A549 (cell line): ENCODE data around the gene COASY. TPM values are rescaled to one million over a fixed set of nuclear protein-coding genes. Genes with fewer than 3 reads are reported as not detected.

Source experiments
- ATAC-seq, 2 experiments: fragments of 200-7000 bp in 1 of 2; fragments of >200 bp in 1 of 2; cut with Nextera tagmentation in 1 of 2; cut with Tn5 transposase in 1 of 2; 3 replicates each; pipeline versions ENCODE4 v1.8.0 to v1.9.1; 2018 to 2020; ENCODE audit warnings: mild to moderate bottlenecking in 1 of 2, moderate library complexity in 1 of 2
- CTCF ChIA-PET: fragments of 300-600 bp; sonication (Branson Sonifier 250); formaldehyde crosslinking; extraction: SDS; loops from one replicate; lab custom pipeline; 2021; ENCODE audit warnings: antibody characterized with exemption, inconsistent platforms; lab: Yijun Ruan, JAX
- POLR2A ChIA-PET: fragments of 350-600 bp; formaldehyde crosslinking; extraction: SDS; loops from one replicate; lab custom pipeline; 2021; ENCODE audit warnings: antibody characterized with exemption, inconsistent platforms; lab: Yijun Ruan, JAX
- DNase-seq, 2 experiments: peaks; one replicate each; pipeline versions ENCODE4 v3.0.0 to v3.0.0-alpha.2; 2011 to 2016; ENCODE audit warnings: low read depth in 1 of 2, low spot score in 1 of 2
- FAIRE-seq: peaks from 2 replicates; lab custom pipeline; 2011; peaks lifted over from hg19 to GRCh38; lab: Jason Lieb, UNC
- H3K27ac ChIP-seq, 2 experiments: fragments of >200 bp; sonication (Bioruptor Twin); formaldehyde crosslinking; 3 replicates each; pipeline ENCODE4 v1.5.1; 2016 to 2017
- H3K4me1 ChIP-seq: fragments of >200 bp; sonication (Bioruptor Twin); formaldehyde crosslinking; 3 replicates; pipeline ENCODE4 v1.6.1; 2016
- H3K4me2 ChIP-seq: fragments of >200 bp; sonication (Bioruptor Twin); formaldehyde crosslinking; 3 replicates; pipeline ENCODE4 v1.6.1; 2016
- H3K4me3 ChIP-seq: fragments of >200 bp; sonication (Bioruptor Twin); formaldehyde crosslinking; 3 replicates; pipeline ENCODE4 v1.5.1; 2016
- H3K9me3 ChIP-seq: fragments of >200 bp; sonication (Bioruptor Twin); formaldehyde crosslinking; 3 replicates; pipeline ENCODE4 v1.6.1; 2016
- CBX8 ChIP-seq: fragments of 200-600 bp; sonication (generic); IDR thresholded peaks from 2 replicates; pipeline ENCODE4 v1.6.1; 2016
- ELK1 ChIP-seq: fragments of 150-350 bp; IDR thresholded peaks from 2 replicates; pipeline ENCODE4 v1.6.1; 2014; ENCODE audit warnings: low read depth, mild to moderate bottlenecking, low read length
- FOSL2 ChIP-seq, 2 experiments: fragments of 450-650 bp in 1 of 2; fragments of >200 bp in 1 of 2; sonication (Bioruptor Twin) in 1 of 2; formaldehyde crosslinking; IDR thresholded peaks; 2 replicates each; pipeline versions ENCODE4 v1.5.0 to v1.6.1; 2016 to 2020; ENCODE audit warnings: mild to moderate bottlenecking in 1 of 2, moderate library complexity in 1 of 2
- GATA3 ChIP-seq: IDR thresholded peaks from 2 replicates; pipeline ENCODE4 v1.6.1; 2012; ENCODE audit warnings: borderline replicate concordance
- HDAC2 ChIP-seq: fragments of 200-600 bp; sonication (generic); IDR thresholded peaks from 2 replicates; pipeline ENCODE4 v1.6.1; 2016
- JUNB ChIP-seq: fragments of >200 bp; sonication (Bioruptor Twin); formaldehyde crosslinking; IDR thresholded peaks from 2 replicates; pipeline ENCODE4 v1.6.1; 2016
- KDM5A ChIP-seq: fragments of 200-600 bp; sonication (generic); IDR thresholded peaks from 2 replicates; pipeline ENCODE4 v1.6.1; 2016; ENCODE audit warnings: antibody characterized with exemption, mild to moderate bottlenecking
- MAX ChIP-seq: IDR thresholded peaks from 2 replicates; pipeline ENCODE4 v1.6.1; 2012
- PBX3 ChIP-seq: IDR thresholded peaks from 2 replicates; pipeline ENCODE4 v1.6.1; 2012
- POLR2A ChIP-seq: IDR thresholded peaks from 2 replicates; pipeline ENCODE4 v1.6.1; 2012; ENCODE audit warnings: mild to moderate bottlenecking, low read length
- RAD21 ChIP-seq, 2 experiments: fragments of >200 bp in 1 of 2; sonication (Bioruptor Twin) in 1 of 2; formaldehyde crosslinking in 1 of 2; IDR thresholded peaks in 1 of 2; conservative IDR thresholded peaks in 1 of 2; 2 replicates in 1 of 2; 3 replicates in 1 of 2; pipeline ENCODE4 v1.6.1; 2012 to 2018; ENCODE audit warnings: inconsistent platforms in 1 of 2
- USF2 ChIP-seq: fragments of 450-650 bp; IDR thresholded peaks from 2 replicates; pipeline ENCODE4 v1.6.1; 2014; ENCODE audit warnings: antibody characterized with exemption
- ZC3H11A ChIP-seq: fragments of 450-650 bp; IDR thresholded peaks from 2 replicates; pipeline ENCODE4 v1.6.1; 2014; ENCODE audit warnings: antibody characterized with exemption, mild to moderate bottlenecking
- ZNF302 ChIP-seq: fragments of 250-450 bp; sonication (Bioruptor Pico); IDR thresholded peaks from 2 replicates; pipeline ENCODE4 v1.9.0; 2021; ENCODE audit warnings: inconsistent platforms, mild to moderate bottlenecking, moderate library complexity
- ZSCAN20 ChIP-seq: fragments of 250-450 bp; sonication (Bioruptor Pico); IDR thresholded peaks from 2 replicates; pipeline ENCODE4 v1.8.0; 2022; ENCODE audit warnings: mild to moderate bottlenecking, moderate library complexity
- WGBS: methylation state at CpG from one replicate; pipeline ENCODE4 v1.1.6; 2017; ENCODE audit errors: missing lambda C conversion rate; 5-methylcytosine and 5-hydroxymethylcytosine counted together
- polyA plus RNA-seq, 4 experiments: library from polyadenylated mRNA; depleted of rRNA in 3 of 4; stranded (reverse); fragments of >200 nt; fragmentation: RNase III in 1 of 4; extraction: RNeasy Plus Mini Kit Qiagen cat#74134 plus additional on column Dnase treatment in 1 of 4; gene quantifications; 2 replicates in 3 of 4; 3 replicates in 1 of 4; pipeline ENCODE4 v1.2.3, GENCODE V29; 2011 to 2017
- TF ChIP-seq, protein P1 (sequence below): fragments of >200 bp; sonication (Bioruptor Twin); formaldehyde crosslinking; IDR thresholded peaks from 3 replicates; pipeline ENCODE4 v1.5.1; 2016
- TF ChIP-seq, protein P2 (sequence below): fragments of 250-450 bp; sonication (Bioruptor Pico); IDR thresholded peaks from 2 replicates; pipeline ENCODE4 v1.5.0; 2021; ENCODE audit warnings: mild to moderate bottlenecking, moderate library complexity, borderline replicate concordance
- TF ChIP-seq, protein P3 (sequence below): IDR thresholded peaks from 2 replicates; pipeline ENCODE4 v1.6.1; 2012; ENCODE audit warnings: low read depth, borderline replicate concordance

Gene COASY
- polyA plus RNA-seq, 2 of the 4 experiments (the other 2 are of a cell fraction), result 65.4 to 112 TPM

DNA sequence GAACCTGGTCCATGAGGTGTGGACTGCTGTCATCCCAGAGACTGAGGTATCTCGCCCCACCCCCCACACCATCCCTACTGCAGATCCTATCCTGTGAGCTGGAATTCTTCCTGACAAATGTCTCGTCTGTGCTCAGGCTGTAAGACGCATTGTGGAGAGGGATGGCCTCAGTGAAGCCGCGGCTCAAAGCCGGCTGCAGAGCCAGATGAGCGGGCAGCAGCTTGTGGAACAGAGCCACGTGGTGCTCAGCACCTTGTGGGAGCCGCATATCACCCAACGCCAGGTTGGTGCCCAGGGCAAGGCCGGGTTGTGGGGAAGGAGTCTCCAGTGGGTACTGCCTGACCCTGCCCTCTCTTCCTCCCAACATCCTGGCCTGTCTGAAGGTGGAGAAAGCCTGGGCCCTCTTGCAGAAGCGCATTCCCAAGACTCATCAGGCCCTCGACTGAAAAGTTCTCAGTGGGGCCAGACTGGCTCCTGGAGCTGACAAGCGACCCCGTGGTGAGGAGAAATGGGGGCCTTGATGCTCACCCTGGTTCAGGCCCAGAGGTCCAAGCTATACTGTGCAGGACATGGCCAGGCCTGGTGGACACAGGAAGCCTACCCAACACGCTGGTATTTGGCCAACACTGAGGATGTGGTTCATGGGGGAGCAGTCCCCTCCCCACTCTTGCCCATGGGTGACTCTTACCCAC lies 3.7 kb downstream of the COASY start:
- TF ChIP-seq JUNB (no peak), MAX (no peak), RAD21 (conservative IDR thresholded peaks at IDR 0.05 in 1 of 2, IDR thresholded peaks at IDR 0.05 in 1 of 2) (no peak), KDM5A (no peak), ZSCAN20 (CRISPR knock-in tag) (no peak), PBX3 (no peak)
- TF ChIP-seq, protein P1, sequence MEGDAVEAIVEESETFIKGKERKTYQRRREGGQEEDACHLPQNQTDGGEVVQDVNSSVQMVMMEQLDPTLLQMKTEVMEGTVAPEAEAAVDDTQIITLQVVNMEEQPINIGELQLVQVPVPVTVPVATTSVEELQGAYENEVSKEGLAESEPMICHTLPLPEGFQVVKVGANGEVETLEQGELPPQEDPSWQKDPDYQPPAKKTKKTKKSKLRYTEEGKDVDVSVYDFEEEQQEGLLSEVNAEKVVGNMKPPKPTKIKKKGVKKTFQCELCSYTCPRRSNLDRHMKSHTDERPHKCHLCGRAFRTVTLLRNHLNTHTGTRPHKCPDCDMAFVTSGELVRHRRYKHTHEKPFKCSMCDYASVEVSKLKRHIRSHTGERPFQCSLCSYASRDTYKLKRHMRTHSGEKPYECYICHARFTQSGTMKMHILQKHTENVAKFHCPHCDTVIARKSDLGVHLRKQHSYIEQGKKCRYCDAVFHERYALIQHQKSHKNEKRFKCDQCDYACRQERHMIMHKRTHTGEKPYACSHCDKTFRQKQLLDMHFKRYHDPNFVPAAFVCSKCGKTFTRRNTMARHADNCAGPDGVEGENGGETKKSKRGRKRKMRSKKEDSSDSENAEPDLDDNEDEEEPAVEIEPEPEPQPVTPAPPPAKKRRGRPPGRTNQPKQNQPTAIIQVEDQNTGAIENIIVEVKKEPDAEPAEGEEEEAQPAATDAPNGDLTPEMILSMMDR, result no peak
- Histone ChIP-seq H3K9me3 (no peaks in the 10 kb centered on the region), H3K4me1 (peaks cover 38% of the 10 kb centered on the region), H3K27ac (peak overlapping the region; percentile 96; a peak in 4 of 6 replicates), H3K4me2 (no peak overlapping the region), H3K4me3 (no peak overlapping the region)
- ChIA-PET POLR2A (interaction anchor here (1.9 to 3.5 kb wide), 2 partner anchors 11 kb away, joined by 7 to 17 read pairs; partner anchors contain the start of gene PSMC3IP), CTCF (interaction anchor here (0.6 to 9.3 kb wide), 8 partner anchors 12 to 270 kb away, joined by 3 to 120 read pairs (median 4); partner anchors contain the start of genes PLEKHH3 and PSMC3IP)
- 92% methylated on average over 16 of the region's 16 CpGs for WGBS
- DNase-seq, result no peak
- ATAC-seq, result no peak
- no peak for FAIRE-seq

GRCh38 chr17:42566215-42566882 lies 4.4 kb downstream of the COASY start:
- H3K27ac ChIP-seq, result peak overlapping the region; percentile 96
- FAIRE-seq, result no peak
- POLR2A ChIA-PET, result interaction anchor here (1.9 to 3.5 kb wide), 2 partner anchors 11 to 12 kb away, joined by 7 to 17 read pairs; partner anchors contain the start of gene PSMC3IP
- peak overlapping the region; percentile 85 for H3K4me2 ChIP-seq
- TF ChIP-seq GATA3, result peak; percentile 41; the same call in 1 of the 2 replicates
- TF ChIP-seq, protein P2, sequence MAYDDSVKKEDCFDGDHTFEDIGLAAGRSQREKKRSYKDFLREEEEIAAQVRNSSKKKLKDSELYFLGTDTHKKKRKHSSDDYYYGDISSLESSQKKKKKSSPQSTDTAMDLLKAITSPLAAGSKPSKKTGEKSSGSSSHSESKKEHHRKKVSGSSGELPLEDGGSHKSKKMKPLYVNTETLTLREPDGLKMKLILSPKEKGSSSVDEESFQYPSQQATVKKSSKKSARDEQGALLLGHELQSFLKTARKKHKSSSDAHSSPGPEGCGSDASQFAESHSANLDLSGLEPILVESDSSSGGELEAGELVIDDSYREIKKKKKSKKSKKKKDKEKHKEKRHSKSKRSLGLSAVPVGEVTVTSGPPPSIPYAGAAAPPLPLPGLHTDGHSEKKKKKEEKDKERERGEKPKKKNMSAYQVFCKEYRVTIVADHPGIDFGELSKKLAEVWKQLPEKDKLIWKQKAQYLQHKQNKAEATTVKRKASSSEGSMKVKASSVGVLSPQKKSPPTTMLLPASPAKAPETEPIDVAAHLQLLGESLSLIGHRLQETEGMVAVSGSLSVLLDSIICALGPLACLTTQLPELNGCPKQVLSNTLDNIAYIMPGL (CRISPR knock-in tag), result no peak
- peak overlapping the region; percentile 93 for H3K4me3 ChIP-seq
- no peaks in the 10 kb centered on the region for H3K9me3 ChIP-seq
- 69% methylated on average over 28 of the region's 28 CpGs for WGBS
- H3K4me1 ChIP-seq, result peaks cover 35% of the 10 kb centered on the region
- CTCF ChIA-PET, result interaction anchor here (0.7 to 9.3 kb wide), 4 partner anchors 12 to 113 kb away, joined by 3 to 120 read pairs (median 10); partner anchors contain the start of gene PSMC3IP
- DNase-seq, result no peak
- peak; percentile 20 to 21; a peak in 5 of 6 replicates for ATAC-seq

DNA sequence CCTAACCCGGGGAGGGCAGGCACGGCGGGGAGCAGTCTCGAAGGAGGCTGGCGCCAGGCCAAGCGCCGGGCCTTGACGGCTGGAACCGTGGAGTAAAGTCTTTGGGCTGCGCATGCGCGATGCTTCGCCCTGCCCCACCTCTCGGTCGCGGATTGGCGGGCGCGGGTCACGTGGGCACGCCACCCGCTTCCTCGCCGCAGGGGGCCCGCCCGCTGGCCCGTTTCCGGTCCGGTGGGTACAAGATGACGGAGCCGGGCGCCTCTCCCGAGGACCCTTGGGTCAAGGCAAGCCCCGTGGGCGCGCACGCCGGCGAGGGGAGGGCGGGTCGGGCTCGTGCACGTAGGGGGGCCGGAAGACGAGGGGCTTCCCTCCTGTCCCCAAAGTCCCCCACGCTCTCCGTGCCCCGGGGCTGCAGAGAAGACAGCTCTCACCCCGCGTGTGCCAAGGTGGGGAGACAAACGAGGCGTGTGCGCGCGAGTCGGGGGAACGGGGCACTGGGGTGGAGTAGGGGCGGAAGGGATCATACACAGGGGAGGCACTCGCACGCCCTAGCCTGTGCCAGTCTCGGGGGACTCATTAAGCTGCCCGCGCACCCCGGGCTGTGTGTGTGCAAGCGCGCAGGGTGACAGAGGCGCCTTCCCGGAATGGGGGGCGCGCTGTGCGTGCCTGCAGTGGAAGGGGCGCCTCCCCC lies 5.1 kb downstream of the COASY start, which contains the start of gene MLX:
Gene MLX (plus strand): TSS at position 218 of the 691 bp plus-strand sequence. CDS start 25 bp downstream, at position 243.
- Histone ChIP-seq H3K4me1 (peaks cover 32% of the 10 kb centered on the region), H3K4me3 (peak within 1 kb of the TSS; percentile 93), H3K4me2 (peak within 1 kb of the TSS; percentile 85), H3K9me3 (no peaks in the 10 kb centered on the region), H3K27ac (peak within 1 kb of the TSS; percentile 96)
- ChIA-PET POLR2A (interaction anchor here (1.9 to 3.5 kb wide), 2 partner anchors 10 to 13 kb away, joined by 7 to 17 read pairs; partner anchors contain the start of gene PSMC3IP), CTCF (interaction anchor here (0.6 to 9.3 kb wide), 7 partner anchors 12 to 1964 kb away, joined by 3 to 120 read pairs (median 6); partner anchors contain the start of gene PSMC3IP)
- ATAC-seq (peak; percentile 52 to 74), DNase-seq (peak; percentile 94 to 100), FAIRE-seq (no peak)
- WGBS, result 3% methylated on average over 37 of the region's 72 CpGs
- TF ChIP-seq POLR2A (peak; percentile 42), ZSCAN20 (CRISPR knock-in tag) (no peak), ZNF302 (CRISPR knock-in tag) (no peak), FOSL2 (IDR thresholded peaks at IDR 0.05) (no peak), FOSL2 (CRISPR knock-in tag; IDR thresholded peaks at IDR 0.05) (0 out of 2 replicates have a peak, but pooled peaks have one; percentile 5), ZC3H11A (no peak), MAX (peak; percentile 87), HDAC2 (no peak), ELK1 (no peak), USF2 (peak; percentile 98), CBX8 (no peak)
- TF ChIP-seq, protein P3, sequence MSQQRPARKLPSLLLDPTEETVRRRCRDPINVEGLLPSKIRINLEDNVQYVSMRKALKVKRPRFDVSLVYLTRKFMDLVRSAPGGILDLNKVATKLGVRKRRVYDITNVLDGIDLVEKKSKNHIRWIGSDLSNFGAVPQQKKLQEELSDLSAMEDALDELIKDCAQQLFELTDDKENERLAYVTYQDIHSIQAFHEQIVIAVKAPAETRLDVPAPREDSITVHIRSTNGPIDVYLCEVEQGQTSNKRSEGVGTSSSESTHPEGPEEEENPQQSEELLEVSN, result peak; percentile 20; the same call in 1 of the 2 replicates
